ELR (cell line): ENCODE data around the gene TLCD1.

Source experiments
- DNase-seq: peaks from one replicate; pipeline ENCODE4 v3.0.0-alpha.2; 2015; ENCODE audit warnings: low read depth

The TLCD1 gene

DNA sequence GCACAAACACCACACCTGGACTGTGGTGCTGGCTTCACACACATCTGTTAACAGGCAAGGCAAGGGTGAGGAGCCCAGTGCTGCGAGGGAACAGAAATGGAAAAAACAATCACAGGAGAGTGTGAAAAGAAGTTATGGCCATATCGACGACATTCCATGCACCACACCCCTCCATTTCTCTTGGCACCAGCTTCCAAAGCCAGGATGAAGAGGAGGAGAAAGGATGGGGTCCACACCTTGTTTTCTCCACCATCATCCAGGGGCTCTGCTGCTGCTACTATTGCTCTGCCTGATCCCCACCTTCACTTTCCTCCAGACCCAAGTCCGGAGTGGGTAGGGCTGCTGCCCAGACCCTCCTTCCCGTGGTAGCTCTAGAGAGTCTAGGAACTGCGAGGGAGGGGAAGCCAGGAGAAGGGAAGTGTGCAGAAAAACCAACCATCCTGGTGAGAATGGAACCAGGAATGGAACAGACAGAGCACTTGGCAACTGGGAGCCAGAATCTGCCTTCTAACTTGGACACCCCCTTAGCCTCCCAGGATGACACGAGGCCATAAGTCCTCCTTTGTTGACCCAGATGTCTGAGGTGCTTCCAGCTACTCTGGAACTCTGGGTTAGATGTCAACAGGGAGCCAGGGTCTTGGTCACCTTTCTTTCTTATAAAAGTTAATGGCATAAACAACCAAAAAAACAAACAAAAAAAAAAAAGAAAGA, 13.2 kb downstream of the TLCD1 start:
- DNase-seq, result no peak

DNA sequence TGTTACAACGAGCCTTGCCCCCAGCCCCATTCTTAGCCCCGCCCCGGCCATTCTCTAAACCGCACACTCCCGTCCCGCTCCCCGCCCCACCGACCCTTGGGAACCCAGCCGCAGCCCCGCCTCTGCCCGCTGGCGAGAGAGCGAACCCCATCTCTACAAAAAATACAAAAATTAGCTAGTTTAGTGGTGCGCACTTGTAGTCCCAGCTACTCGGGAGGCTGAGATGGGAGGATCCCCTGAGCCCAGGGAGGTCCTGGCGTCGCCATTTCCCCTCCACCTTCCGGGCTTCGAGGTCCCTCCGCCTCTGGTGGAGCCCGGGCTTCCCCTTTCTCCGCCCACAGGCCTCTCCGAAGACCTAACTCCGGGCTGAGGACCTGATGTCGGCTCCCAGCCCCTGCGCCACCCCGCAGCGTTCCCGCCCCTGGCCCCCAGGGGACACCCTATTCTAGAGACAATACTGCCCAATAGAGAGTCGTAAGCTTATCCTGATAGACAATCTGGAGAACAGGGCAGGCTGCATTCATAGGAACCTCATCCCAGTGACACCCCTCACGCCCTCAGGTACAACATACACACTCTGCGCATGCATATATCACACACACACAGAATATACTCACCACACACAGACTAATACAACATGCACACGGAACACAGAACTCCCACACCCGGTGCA, 13.9 kb downstream of the TLCD1 start:
- DNase-seq, result no peak

DNA sequence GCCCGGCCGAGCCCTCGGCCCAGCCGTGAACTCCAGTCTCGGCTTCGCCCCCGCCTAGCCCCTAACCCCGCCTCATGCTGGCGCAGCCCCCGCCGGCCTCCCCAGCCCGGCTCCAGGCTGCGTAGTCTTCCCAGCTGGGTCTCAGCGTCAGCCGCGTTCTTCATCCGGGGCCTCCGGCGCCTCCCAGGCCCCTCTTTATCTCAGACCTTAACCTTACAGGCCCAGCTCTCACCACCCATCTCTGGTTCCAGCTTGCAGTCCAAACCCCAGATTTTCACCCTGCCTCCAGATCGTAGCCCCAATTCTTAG, 14.4 kb downstream of the TLCD1 start, which contains the start of gene PROCA1:
Gene PROCA1 (minus strand): TSS at position 166 of the 309 bp plus-strand sequence. CDS start 228 bp downstream, outside the sequence.
- no peak for DNase-seq

DNA sequence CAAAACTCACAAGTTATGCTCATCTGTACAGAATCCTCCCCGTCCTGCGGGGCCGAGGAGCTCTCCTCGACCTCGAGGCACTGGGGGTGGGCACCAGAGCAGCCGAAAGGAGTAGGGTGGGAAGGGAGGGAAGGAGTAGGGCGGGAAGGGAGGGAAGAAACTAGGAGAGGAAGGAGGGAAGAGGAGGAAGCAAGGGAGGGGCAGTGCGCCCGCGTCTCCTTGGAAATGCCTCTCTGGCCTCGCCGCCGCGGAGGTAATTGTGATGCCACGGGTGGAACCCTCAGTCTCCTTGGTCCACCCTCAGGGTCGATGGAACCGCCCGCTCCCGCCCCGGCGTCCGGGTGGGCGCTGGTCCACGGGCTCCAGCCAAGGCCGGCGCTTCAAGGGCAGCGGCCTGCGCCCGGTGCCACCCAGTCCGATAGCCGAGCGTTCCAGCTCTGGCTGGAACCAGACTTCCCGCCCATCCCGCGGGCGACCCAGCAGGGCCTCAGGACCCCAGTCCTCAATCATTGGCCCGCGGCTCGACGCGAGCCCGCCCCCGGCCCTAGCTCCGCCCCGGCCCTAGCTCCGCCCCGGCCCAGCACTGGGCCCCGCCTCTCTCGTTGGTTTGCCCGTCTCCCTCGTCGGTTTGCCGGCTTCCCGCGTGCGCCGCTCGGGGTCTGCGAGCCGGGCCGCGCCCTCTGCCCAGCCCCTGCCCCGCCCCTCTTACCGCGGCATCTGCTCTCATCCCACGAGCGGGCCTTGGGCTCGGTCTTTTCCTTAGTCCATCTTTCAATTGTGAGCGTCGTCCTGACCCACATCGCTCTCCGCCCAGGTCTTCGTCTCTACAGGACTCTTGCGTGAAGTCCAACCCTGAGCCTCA, 14.9 kb downstream of the TLCD1 start:
- peak; percentile 93 for DNase-seq

DNA sequence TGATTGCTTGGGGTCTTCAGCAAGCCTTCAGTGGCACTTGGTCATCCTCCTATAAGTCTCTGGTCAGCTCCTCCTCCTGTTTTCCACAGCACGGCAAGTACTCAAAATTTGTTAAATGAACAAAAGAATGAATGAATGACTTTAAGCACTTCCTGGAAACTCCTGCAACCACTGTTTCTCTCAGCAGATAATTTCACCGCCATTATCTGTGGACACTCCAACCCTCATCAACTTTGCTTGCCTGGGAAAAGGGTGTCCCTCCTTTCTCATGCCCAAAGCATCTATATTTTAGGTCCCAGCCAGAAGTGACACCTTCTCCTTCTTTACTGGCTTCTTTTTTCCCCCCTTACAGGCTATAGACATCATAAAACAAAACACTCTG, 18.7 kb downstream of the TLCD1 start:
- no peak for DNase-seq

DNA sequence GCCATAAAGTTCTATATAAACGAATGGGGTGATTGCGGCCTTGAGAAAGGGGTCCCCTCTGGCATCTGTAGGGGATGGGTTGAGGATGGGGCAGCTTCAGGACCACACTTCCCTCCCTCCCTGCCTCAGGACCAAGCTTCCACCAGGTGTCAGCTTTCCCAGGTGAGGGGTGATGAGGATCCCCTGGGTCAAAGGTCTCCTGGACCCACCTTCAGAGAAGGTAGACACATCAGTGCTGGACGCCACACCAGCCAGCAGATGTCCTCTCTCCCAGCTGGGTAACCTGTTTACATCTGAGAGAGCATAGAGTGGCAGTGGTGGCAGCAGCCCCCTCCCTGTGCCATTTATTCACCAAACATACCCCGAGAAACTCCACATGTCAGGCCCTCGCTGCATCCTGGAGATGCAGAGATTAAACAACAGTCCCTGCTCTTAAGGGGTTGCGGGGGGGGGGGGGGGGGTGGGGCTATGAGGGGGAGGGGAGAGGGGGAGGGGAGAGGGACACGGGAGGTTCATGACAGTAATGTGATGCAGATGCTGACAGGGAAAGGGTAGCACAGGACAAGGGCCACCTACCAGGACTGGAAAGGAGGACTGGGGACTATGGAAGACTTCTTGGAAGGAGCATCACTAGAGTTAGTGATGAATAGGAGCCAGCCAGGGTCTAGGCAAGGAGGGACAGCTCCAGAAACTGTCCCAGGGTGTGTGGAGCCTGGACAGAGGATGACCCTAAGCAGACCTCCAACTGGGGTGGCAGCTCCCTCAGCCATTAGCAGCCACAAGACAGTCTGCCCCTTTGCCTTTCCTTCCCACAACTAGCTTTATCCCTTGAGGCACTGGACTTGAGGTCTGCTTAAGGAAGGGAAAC, 19.3 kb downstream of the TLCD1 start:
- DNase-seq, result no peak

DNA sequence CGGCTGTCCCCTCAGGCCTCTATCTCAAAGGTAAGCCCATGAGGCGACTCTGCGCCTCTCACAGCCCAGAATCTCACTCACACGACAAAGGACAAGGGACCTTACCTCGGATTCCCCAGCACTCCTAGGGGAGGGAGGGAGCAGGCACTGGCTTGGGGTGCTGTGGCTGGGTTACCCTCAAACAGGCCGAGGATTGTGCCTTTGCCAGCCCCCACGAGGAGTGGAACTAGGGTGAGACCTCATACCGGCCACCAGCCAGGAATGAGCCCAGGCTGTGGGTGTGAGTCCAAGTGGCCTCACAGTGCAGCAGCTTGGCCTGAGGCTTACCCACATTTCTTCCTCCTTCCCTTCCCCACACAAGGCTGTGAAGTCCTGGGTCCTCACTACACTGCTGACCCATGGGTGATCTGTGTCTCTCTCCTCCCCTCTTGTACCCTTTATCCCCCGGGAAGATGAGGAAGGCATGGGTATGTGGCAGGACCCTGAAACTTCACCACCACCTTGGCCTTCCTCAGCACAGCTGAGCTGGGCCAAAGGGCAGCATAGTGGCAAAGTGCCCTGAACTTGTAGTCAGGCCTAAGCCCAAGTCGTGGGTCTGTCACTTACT, 20.2 kb downstream of the TLCD1 start:
- no peak for DNase-seq

DNA sequence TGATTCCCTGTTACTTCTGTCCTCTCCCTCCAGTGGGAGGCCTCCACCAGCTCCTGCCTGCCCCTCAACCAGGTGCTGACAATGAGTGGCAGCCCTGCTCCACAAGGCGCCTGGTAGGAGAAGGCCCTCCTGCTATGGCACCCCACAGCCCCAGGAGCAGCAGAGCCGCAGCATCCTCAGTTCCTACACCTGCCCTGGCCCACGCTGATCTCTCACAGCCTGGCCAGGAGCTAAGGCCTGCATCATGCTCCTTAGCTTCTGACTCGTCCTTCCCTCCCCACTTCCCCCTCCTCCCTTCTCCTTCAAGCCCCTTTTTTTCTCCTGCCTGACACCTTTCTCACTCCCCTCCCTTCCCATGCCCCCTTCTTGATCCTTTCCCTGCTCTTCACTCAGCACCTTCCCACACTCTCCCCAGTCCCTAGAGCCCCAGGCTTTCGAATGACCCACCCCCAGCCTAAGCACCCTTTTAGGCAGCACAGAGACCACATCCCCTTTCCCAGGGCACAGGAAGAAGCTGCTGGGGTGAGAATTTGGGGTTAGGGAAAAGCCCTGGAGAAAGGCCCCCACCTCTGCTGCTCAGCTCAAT, 20.9 kb downstream of the TLCD1 start:
- DNase-seq, result no peak

DNA sequence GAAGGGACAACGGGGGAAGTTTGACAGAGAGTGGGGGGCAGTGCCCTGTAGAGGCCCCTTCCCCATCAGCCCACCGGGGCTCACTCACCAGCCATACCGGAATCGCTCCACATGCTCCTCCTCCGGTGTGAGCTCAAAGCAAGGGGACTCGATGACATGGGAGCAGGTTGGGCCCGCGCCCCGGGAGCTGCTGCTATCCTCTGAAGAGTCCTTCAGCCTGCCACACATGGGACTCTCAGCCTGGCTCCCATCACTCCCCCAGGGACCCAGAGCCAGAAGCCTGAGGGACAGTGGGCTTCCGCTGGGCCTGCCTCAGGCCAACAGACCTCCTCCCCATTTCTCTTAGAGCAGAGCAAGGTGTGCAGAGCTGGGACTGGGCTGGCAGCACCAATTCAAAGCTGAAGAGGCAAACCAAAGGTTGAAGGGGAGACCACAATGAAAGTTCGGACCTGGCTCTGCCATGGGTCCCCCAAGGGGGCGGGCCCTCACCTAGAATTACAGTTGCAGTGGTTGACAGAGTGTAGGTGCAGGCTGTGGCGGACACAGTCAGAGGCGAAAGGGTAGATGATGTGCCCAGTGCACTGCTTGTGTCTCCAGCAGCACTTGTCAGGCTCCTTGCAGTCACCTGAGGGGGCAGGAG, 21.7 kb downstream of the TLCD1 start:
- no peak for DNase-seq

DNA sequence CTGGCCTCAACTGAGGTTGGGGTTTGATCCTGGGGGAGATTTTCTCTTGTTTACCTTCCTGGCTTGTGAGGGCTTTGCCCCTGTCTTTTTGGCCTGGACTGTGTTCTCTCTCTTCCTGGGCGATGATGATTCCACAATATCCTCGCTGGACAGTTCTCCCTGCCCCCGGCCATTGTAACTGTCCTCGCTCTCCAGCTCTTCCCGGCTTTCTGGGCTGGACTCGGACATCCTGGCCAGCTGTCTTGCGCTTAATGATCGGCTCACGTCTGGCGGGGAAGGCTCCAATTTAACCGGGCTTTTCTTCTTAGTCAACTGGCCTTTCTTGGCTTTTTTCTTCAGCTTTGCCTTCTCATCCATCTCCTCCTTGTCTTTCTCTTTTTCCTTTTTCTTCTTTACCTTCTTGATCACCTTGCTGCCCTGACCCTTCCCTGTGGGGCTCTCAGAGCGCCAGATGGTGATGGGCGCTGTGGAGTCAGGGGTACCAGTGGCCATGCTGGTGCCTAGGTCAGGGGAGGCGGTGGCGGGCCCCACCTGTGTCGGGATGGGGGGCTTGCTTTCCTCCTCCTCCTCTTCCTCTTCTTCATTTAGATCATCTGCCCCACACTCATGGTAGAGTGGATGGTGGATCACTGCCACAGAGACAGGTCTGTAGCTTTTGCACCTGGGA, 22.3 kb downstream of the TLCD1 start:
- no peak for DNase-seq

DNA sequence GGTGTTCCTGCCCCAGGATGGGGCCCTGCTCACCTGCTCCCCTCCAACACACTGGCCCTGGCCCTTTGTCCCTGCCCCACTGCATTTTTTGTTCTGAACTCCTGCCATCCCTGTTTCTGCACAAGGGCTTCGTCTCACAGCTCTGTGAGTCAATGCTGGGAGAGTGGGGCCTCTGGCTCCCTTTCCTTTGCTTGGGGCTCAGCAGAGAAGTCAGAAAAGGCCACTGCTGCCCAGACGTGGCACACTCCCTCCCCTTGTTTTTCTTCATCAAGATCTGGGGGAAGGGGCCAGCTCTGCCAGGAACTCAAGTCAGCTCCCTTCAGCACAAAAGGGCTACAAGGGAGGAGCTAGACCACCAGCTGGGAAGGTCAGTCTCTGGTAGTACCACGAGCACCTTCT, 23.3 kb downstream of the TLCD1 start:
- no peak for DNase-seq

DNA sequence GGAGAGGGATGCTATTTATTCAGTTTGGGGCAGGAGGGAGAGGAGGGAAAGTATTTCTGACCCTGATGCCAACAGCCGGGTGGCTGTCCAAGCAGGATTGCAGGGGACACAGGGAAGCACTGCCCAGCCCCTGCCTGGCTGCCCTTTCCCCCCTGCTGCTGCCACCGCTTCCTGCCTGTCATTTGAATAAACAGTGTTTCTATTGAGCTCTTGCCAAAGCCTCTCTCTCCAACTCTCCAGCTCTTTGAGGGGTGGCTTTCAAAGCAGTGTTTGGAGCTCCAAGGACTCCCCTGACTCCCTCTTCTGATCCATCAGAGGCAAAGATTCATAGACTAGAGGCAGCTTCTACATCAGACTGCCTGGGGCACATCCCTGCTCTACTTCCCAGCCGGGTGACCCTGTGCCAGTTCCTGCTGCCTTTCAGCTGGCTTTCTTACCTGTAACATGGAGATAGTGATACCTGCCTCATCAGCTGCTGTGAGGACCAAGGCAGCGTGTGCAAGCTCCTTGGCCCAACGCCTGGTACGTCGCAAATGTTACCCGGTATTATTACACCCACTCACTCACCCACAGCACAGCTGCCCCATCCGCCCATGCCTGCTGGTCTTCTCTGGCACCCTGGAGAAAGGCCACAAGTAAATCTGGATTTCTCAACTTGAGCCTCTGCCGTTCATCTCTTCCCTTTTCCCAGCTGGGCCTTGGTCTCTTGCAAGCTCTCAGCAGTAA, 23.8 kb downstream of the TLCD1 start:
- DNase-seq, result no peak

DNA sequence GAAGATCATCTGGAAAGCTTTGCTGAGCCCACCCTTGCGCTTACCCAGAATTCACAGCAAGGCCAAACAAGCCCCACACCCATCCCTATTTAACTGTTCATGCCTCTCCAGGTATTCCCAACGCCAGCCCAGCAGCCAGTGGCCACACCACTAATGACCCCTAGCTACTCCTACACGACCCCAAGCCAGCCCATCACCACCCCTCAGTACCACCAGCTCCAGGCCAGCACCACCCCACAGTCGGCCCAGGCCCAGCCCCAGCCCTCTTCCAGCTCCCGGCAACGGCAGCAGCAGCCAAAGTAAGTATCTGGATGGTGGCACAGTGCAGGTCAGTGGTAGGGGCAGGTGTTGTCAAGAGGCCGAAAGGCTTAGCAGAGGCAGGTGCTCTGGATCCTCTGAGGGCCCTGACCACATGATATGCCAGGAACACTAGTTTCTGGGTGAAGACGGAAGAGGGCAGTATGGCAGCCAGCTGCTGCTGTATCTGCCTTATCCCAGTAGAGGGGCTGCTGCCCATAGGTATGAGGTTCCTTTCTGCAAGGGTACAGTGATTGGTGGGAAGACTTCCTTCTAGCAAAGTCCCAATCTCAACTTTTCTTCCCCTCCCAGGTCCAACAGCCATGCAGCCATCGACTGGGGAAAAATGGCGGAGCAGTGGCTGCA, 25.1 kb downstream of the TLCD1 start:
- DNase-seq, result no peak

DNA sequence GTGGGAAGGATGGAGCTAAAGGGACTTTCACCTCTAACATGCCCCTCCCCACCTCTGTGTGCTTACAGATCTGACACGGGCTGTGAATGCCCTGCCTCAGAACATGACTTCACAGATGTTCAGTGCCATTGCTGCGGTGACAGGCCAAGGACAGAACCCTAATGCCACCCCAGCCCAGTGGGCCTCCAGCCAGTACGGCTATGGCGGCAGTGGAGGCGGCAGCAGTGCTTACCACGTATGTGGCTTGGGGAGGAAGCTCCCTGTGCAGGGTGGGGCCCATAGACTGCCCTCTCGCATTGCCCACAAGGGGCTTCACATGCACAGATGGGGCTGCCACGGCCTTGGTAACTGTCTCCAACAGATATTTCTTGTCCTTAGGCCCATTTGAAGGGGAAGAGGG, 25.8 kb downstream of the TLCD1 start:
- no peak for DNase-seq

DNA sequence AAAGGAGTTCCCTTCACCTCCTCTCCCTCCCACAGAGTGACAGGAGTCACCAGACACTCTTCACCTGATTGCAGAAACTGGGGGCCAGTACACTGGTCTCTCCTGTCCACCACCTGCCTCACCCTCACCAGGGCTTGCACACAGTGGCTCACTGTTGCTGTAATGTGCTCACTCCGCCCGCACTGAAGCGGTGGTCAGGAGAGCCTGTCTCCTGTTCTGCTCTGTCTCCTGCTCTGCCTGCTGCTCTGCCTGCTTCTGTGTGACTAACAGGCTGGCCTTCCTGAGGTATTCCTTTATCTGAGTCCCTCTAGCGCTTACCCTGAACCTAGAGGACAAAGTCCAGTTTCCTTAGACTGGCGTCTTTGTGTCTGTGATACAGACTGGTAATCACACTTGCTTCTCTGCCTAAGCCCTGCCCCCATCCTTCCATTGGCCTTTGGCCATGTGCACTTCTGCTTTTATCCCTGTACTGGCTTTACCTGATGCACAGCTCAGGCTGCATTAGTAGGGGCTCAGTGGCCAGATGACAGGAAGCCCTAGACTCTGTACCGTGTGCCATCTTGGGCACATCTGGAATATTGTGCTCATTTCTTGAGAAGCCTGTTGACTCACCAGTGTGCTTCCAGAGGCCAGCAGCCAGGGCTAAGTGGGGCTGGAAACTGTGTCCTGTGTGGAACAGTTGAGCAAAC, 27.6 kb downstream of the TLCD1 start:
- no peak for DNase-seq

DNA sequence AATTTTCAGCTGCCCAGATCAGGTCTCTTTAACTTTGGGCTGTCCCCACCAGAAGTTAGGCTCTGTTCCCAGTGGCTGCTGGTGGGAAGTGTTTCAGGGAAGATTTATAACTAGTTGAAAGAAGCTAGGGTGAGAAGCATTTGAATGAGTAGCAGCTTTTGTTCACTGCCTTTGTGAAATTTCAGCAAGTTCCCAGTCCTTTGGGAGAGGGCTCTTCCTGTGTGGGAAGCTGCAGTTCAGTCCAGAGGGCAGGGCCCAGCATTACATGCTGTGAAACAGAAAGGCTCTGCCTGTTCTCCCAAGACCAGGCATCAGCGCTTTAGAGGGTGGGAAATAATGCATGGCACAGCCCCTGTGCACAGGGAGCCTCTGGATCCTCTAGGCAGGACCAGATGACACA, 32.2 kb downstream of the TLCD1 start:
- DNase-seq, result no peak

DNA sequence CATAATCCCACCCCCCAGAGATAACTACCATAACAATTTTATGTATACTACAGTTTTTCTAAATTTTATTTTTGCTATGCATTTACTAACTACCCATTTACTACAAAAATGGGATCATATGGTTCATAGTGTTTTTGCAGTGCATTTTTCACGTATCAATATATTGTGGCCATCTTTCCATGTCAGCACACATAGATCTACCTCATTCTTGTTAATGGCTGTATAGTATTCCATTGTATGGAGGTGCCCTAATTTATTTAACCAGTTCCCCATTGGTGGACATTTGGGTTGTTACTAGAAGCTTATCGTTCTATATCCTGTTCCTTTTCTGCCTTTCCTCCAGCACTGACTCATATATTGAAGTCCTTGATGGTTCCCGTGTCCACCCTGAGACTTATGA, 37.0 kb downstream of the TLCD1 start:
- DNase-seq, result no peak

DNA sequence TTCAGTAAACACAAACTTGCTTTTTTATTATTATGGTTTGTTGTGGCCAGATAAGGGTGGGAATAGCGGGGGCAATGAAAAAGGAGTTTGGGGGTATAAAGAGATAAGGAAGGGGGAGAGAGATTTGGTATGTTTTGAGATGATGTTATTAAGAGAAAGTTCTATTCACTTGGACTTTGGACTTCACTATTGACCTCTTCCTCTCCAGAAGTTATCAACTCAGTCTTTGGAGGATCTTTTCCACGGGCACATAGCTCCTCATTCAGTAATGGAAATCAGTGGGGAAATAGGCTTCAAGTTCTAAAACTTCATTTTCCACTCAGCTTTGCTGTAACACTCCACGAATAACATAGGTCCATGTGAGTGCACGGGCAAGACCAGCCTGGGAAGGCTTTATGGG, 37.6 kb downstream of the TLCD1 start:
- DNase-seq, result no peak
